Amygdala (tissue), 56 donors: ENCODE results near the gene GLDC.
A peak's percentile ranks its signal among the peaks of the same experiment; 100 is the strongest.
"Not testable (repeated sequence)": the region's sequence is repeated elsewhere in the genome, so short reads cannot be mapped to it uniquely, and the experiment has no call there.

Source experiments
- DNase-seq, 56 donors: peaks; one replicate each; lab custom pipeline; 2025; lab: John Stamatoyannopoulos, UW

The GLDC gene

GRCh38 chr9:6575324-6576034, 70.0 kb downstream of the GLDC start:
- no peak for DNase-seq

DNA sequence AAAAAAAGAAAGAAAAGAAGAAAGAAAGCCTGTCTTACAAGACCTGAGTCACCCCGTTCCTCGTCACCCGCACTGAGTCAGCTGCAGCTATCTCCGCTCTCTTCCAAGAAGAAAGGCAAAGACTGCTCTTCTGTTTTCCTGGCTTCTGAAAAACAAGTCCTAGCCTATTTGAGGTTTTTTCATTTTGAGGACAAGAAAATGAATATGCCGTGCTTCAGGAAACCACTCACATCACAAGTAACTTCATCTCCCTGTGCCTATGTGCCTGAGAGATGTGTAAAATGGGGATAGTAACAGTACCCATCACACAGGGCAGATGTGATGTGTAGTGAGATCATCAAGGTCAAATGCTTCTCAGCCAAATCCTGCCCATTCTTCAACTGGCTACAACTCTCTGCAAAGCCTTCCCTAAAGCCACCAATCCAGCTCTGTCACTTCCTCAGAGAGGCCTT, 78.4 kb downstream of the GLDC start:
- DNase-seq: peak in 26 of 56 donors; percentile 13 to 67 (median 32)

DNA sequence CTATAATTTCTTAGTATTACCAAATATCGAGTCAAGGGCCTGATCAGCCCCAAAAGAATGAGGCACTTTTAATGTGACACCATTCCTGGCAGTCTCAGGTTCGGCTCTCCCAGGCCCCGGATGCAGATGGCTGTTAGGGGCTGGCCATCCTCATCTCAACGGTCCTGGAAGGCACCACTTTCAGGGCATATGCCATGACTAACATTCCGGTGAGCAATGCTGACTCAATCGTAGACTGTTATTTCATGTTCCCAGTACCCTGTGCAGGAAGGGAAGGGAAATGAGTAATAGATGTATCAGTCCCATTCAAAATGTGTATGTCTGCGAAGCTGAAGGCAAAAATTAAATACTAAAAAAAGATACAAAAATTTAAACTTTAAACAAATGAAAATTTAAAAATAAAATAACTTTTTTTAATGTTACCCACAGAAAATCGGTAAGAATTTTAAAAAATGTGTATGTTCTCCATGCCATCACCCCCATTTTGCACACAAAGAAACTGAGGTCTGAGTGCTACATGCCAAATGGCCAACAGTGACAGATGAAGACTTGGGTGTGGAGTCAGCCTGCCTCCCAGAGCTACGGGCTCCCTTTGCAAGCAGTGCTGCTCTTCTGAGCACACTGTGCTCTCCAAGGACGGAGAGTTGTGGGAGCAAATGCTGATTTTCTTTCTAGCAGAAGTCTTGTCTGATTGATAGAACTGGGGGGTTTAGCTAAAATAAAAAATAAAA, 79.0 kb downstream of the GLDC start:
- peak in 15 of 56 donors; percentile 4 to 67 (median 32) for DNase-seq

- DNase-seq: peak in 1 of 56 donors; percentile 28
Observed at GRCh38 chr9:6565312-6565711, 80.2 kb downstream of the GLDC start.

DNA sequence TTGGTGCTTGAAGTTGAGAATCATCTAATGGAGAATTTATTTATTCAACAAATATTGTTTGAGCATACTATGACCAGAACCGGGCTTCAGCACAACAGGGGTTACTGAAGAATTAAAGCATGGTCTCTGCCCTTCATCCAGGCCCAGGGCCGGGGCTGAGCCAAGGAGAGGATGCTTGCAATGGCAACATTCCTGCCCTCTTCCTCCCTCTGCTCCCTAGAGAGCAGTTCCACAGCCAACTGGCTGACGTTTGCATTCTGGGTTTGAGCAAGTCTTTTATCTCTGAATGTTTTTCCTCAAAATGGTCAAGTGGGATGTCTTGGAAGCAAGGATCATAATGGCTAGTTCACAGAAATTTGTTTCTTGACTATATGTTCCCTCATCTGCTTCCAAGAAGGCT, 80.7 kb downstream of the GLDC start:
- DNase-seq: no peak

DNA sequence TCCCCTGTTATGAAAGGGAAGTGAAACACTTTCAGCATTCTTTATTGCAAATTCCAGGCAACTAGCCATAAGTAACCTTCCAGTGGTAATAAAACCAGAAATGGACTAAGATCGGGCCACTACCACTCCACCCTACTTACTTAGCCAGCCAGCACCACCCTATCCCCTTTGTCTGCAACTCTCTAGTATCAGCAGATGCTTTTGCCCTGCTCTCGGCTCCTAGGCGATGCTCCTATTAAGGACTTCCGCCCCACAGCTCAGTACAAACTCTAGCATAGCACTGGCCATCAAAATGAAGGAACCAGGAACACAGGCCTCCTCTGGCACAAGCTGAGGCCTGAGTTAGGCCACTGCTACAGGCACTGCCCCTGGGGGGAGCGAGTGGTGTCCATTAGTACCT, 81.2 kb downstream of the GLDC start:
- no peak for DNase-seq

DNA sequence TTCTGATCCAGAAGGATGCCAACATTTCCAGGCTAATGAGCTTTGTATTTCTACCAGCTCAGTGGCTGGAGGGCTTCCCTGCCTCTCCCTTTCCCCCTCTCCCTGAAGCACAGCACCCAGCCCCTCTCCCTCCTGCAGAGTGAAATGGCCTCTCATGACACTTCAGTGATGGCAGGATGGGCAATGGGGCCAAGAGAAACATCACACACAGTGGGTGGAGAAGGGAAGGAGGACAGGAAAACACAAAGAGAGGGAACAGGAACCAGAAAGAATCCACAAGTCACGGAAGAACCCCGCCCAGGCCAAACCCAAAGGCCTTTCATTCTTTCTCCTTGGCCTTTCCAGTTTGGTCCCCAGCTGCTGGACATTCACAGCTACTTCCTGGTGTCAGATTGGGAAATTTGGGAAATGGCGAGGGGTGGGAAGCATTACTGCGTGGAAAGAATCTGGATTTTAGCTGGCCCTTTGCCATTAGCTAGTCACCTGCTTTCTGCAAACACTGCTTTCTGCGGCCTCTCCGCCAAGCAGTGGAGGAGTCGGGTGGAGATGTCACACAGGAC, 82.6 kb downstream of the GLDC start:
- DNase-seq: no peak

- DNase-seq: no peak
Observed at GRCh38 chr9:6562201-6562600, 83.3 kb downstream of the GLDC start.

DNA sequence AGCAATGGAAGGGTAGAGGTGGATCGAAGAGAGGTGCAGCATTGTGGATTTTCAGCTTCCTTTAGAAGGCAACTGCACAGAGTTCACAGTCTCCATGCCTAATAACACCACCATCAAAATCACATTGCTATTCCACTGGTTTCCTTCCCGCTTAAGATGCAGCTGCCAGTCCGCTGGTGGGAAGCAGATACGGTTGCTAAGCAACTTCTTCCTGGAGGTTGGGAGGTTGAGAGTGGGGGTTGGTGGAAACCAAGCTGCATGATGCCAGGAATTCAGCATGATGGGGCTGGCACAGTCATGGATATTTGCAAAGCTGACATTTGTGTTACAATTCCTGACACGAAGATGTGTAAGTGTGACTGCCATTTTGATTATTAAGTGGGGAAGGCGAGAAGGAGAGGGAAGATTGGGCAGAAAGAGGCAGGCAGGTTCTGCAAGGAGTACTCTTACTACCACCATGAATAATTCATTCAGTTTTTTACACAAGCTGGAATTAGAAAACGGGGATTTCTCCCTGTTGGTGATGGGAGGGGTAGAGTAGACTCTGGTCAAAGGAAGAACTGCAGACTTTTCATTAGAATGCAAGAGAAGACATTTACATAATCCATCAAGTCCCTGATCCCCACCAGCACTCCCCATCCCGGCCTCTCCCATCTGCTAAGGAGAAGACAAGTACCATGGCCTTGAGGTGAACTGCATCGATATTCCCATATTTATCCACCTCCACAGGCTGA, 87.5 kb downstream of the GLDC start:
- DNase-seq: peak in 17 of 56 donors; percentile 4 to 51 (median 17)

DNA sequence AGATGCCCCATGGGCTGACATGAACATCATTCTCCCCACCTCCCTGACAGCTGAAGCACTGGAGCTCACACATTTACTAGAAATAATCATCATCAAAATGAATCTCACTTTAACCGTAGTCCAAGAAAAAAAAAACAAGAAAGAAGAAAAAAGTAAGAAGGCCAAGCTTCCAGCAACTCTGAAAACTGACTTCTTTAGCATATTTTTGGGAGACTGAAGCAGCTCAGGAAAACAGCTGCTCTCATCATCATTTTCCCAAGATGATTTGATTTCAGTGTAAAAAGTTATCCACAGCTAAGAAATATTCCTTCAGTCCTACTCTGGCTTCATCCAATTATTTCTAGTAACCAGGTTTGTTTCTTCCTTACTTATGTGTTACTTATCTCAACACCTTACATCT, 91.7 kb downstream of the GLDC start:
- DNase-seq: no peak

DNA sequence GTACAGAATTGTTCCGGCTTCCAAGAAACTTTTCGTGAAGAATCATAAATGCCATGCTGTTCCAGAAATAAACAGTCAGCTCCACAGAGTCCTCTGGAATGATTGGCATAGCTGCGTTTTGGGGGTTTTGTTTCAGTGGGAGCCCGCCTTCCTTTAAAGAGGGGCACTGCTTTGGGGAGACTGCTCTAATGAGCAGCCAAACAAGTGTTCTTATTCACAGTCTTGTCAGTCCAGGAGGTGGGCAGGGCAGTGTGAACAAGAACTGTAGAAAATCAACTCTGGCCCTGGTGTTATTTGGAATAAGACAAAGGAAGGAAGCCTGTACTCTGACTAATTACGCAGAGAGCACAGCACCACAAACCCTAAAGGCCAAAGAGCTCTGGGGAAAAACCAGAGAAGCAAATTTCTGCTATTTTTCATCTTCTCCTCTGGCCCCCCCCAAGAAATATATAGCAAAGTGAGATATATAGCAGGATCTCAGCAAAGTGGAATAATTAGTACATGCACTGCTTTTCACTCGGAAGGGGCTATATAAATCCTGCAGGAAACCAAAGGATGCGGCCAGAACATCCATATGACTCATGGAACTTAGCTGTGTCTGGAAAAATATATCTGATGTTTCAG, 92.9 kb downstream of the GLDC start:
- no peak for DNase-seq

DNA sequence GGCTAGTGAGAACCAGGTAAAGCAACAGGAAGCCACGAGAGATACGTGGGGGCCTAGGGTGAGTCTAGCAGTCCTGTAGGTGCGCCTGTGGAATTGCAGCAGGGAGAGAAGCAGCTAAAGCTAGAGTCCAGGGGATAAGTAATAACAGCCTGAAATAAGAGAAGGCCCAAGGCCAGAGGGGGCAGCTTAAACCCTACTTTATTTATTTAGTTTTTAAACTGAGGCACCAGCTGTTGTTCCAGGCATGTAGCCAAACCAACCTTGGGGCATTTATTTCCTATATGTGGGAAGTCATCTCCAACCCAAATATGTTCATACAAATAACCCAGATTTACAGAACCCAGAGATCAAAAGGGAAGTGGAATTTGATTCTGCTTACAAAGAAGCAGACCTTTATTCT, 93.5 kb downstream of the GLDC start:
- no peak for DNase-seq

DNA sequence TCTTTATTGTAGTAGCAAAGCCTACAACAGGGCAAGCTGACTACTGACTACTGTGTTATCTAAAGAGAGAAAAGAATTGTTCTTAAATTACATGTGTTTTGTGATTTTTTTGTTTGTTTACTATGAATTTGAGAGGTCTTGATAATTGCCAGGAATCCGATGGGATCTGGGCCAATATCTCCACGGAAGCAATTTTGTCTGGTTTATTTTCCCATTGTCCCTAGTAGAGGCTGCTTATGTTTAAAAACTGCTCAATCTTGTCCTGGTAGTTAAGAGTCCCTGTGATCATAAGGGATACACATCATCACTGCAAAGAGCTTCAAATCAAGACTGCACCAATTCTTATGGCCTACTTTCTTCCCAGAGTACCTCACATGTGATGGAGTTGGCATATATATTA, 94.4 kb downstream of the GLDC start:
- no peak for DNase-seq

- DNase-seq: peak in 1 of 56 donors; percentile 45
Observed at GRCh38 chr9:6549106-6549800, 96.3 kb downstream of the GLDC start.

DNA sequence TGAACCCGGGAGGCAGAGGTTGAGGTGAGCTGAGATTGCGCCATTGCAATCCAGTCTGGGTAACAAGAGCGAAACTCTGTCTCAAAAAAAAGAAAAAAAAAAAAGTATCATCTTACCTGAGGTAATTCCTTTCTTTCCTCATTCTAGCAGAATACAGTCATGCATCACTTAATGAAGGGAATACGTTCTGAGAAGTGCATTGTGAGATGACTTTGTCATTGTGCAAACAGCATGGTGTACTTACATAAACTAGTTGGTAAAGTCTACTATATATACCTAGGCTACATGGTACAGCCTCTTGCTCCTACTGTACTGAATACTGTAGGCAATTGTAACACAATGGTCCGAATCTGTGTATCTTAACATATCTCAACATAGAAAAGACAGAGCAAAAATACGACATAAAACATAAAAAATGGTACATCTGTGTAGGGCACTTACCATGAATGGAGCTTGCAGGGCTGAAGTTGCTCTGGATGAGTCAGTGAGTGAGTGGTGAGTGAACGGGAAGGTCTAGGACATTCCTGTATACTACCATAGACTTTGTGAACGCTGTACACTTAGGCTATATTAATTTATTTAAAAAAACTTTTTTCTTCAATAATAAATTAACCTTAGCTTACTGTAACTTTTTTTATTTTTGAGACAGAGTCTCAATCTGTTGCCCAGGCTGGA, 100.4 kb downstream of the GLDC start:
- DNase-seq: no peak

DNA sequence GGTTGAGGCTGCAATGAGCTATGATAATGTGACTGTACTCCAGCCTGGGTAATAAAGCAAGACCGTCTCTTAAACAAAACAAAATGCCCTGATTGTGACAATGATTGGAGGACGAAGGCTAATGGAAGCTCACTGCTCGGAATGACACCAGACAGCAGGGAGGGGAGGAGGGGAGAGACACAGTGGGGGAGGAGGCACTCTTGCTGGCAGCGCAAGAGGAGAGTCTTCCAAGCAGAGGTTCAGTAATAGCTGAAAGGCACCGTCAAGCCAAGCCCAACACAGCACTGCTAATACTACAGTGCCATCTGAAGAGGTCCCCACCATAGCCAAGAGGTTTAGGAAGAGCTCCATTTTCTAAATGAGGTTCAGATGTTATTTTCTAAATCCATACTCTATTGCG, 102.3 kb downstream of the GLDC start:
- no peak for DNase-seq

DNA sequence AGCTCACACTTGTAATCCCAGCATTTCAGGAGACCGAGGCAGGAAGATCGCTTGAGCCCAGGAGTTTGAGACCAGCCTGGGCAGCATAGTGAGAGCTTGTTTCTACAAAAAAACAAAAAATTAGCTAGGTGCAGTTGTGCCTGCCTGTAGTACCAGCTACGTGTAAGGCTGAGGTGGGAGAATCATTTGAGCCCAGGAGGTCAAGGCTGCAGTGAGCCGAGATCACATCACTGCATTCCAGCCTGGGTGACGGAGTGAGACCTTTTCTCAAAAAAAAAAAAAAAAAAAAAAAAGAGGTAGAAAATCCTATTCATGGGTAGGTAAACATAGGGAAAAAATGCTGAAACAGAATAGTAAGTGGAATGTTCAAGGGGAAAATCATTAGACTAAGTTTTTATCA, 102.9 kb downstream of the GLDC start:
- not testable (repeated sequence) for DNase-seq

GRCh38 chr9:6538666-6539071, 106.9 kb downstream of the GLDC start:
- DNase-seq: no peak

GRCh38 chr9:6535594-6535993, 109.9 kb downstream of the GLDC start:
- no peak for DNase-seq
